HG03108 (cell line): ENCODE measurements around the gene CEACAM19.

ENCODE experiments used
- ATAC-seq: cut with Tn5 transposase; IDR thresholded peaks from one replicate; pipeline ENCODE4 v1.9.1; 2021; ENCODE audit warnings: moderate library complexity; ENCODE audit not compliant: unreplicated experiment

Gene CEACAM19

DNA sequence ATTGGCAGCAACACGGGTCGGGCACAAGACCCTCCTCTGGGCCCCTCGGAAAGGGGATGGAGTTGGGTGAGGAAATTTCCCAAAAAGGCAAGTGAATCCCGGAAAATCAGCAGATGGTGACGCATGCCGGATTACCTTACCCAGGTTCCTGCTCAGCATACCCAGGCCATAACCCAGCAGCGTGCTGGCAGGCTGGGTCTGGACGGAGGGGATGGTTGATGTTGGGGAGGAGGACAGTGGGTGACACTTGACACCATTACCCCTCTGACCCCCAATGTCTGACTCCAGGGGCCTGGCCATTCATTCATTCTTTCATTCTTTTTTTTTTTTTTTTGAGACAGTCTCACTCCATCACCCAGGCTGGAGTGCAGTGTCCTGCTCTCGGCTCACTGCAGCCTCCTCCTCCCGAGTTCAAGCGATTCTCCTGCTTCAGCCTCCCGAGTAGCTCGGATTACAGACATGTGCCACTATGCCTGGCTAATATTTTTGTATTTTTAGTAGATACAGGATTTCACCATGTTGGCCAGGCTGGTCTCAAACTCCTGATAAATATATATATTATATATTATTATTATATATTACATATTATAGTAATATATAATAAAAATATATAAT lies 26.8 kb upstream of the CEACAM19 start:
- ATAC-seq = no peak

DNA sequence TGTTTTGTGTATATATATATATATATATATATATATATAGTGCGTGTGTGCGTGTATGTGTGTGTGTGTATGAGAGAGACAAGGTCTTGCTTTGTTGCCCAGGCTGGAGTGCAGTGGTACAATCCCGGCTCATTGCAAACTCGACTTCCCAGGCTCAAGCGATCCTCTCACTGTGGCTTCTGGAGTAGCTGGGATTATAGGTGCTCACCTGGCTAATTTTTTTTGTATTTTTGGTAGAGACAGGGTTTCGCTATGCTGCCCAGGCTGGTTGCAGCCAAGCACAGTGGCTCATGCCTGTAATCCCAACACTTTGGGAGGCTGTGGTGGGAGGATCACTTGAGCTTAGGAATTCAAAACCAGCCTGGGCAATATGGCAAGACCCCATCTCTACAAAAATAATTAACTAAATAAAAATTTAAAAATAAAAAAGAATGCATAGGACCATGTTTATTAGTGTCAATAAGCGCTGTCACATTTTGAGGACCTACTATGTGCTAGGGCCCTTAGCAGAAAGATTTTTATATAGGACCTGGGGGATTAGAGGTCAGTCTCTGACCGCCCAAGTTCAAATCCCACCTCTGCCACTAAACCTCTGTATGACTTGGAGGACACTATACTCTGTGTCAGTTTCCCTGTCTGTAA lies 25.8 kb upstream of the CEACAM19 start:
- no peak for ATAC-seq

DNA sequence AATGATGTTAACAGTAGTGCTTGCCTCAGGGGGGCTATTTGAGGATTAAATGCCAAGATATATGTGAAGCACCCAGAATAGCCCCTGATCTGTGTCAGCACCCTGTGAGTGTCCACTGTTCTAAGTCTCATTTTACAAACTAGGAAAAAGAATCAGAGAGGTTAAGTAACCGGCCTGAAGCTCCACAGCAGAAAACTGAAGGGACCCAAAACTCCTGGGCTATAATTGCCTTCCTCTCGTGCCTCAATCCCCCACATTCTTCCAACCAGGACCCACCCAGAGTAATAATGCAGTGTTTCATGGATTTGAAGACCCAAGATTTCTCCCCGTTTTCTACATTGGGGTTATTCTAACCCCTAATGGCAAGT lies 25.2 kb upstream of the CEACAM19 start:
- ATAC-seq = no peak

GRCh38 chr19:44647144-44647543 lies 24.1 kb upstream of the CEACAM19 start:
- no peak for ATAC-seq

GRCh38 chr19:44648631-44649251 lies 22.5 kb upstream of the CEACAM19 start:
- ATAC-seq = no peak

- ATAC-seq = no peak
These were observed 21.6 kb upstream of the CEACAM19 start for GRCh38 chr19:44649578-44650145.

DNA sequence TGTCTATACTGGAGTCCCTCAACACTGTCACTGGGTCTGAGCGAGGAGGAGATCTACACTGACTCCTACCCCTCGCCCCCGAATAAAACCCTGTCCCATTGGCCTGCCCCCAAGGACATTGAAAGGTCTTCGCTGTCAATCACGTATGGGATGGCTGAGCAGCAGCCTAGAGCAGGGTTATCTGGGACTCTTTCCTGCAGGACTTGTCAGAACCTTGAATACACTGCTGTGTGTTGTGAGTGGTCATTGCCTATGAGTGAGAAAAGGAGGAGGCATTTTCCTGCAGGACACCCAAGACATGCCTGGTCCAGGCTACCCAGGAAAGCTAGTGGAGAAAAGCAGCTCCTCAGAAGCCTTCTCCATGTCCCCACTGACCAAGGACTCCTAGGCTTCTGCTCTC lies 17.9 kb upstream of the CEACAM19 start:
- ATAC-seq = no peak

DNA sequence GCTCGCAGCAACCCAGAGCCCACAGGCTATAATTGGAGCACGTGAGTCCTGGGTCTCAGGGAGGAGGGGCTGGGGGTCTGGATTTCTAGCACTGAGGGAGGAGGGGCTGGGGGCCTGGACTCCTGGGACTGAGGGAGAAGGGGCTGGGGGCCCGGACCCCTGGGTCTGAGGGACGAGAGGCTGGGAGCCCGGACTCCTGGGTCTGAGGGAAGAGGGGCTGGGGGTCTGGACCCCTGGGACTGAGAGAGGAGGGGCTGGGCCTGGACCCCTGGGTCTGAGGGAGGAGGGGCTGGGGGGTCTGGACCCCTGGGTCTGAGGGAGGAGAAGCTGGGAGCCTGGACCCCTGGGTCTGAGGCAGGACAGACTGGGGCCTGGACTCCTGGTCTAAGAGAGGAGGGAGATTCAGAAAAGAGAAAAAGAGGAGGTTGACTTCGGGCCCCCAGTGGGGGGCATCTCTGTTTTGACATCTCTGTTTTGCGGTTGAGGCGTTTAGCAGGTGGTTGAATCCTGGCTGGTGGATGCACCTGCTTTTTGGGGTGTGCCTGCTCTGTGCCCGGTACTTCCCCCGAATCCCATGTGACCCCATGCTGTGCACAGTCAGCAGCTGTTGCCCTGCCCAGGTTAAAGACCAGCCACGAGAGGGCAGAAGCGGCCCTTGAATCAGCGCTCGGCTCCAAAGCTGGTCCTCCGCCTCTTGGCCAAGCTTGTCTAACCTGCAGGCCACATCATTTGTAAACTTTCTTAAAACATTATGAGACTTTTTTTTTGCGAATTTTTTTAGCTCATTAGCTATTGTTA lies 17.1 kb upstream of the CEACAM19 start:
- ATAC-seq = no peak

GRCh38 chr19:44657211-44657921 lies 13.9 kb upstream of the CEACAM19 start:
- no peak for ATAC-seq

- no peak for ATAC-seq
These were observed 13.1 kb upstream of the CEACAM19 start for GRCh38 chr19:44658069-44658733.

- no peak for ATAC-seq
These were observed 11.2 kb upstream of the CEACAM19 start for GRCh38 chr19:44660081-44660480.

- ATAC-seq = no peak
These were observed 10.1 kb upstream of the CEACAM19 start for GRCh38 chr19:44661205-44661604.

DNA sequence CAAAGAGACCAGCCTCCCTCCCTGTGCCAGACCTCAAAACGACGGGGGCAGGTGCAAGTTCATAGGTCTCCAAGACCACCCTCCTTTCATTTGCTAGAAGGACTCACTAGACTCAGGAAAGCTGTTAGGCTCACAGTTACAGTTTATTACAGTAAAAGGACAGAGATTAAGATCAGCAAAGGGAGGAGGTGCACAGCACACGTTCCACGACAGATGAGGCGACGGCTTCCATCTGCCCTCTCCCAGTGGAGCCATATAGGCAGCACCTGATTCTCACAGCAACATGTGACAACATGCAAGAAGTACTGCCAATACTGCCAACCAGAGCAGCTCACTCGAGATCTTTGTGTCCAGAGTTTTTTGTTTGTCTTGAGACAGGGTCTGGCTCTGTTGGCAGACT lies 9.4 kb upstream of the CEACAM19 start:
- no peak for ATAC-seq

GRCh38 chr19:44662691-44663385 lies 8.4 kb upstream of the CEACAM19 start:
- ATAC-seq = no peak

- no peak for ATAC-seq
These were observed 7.3 kb upstream of the CEACAM19 start for GRCh38 chr19:44663996-44664395.

DNA sequence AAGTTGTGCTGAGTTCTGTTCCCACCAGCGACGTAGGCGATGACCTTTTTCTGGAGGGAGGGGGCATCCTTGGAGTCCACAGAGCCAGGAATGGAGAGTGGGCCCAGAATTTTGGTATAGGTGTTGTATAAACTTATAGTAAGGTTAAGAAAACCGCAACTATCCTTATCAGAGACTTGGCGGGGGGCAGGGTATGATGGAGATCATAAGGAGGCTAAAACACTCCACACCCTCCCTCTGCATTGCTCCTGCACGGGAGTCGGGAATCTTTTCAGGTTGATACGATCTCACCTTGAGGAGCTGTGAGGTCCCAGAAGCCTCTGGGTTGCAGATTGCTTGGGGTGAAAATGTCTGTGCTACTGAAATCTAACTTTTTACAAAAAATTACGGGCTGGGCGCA lies 6.3 kb upstream of the CEACAM19 start:
- ATAC-seq = no peak

- ATAC-seq = no peak
These were observed 4.3 kb upstream of the CEACAM19 start for GRCh38 chr19:44666852-44667556.

DNA sequence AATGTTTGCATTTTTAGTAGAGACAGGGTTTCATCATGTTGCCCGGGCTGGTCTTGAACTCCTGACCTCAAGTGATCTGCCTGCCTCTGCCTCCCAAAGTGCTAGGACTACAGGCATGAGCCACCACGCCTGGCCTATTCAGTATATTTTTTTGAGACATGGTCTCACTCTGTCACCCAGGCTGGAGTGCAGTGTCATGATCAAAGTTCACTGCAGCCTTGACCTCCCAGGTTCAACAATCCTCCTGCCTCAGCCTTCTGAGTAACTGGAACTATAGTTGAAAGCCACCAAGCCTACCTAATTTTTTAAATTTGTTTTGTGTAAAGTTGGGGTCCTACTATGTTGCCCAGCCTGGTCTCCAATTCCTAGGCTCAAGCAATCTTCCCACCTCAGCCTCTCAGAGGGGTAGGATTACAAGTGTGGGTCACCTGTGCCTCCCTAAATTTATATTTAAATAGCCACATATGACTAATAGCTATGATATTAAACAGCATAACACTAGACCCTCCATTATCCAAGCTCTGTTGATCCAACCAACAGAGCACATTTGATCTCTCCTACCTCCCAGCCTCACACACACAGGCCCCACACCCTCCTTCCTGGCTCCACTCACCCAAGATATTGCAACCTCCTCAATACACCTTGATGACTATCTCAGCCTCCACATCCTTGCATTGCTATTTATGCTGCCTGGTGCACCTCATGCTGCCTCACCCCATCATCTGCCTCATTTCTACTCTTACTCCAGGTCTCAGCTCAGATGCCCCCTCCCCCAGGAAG lies 2.1 kb upstream of the CEACAM19 start:
- ATAC-seq = no peak
